AG10803 (cell line): Measurements from ENCODE around the gene MAP3K9.
A peak's percentile ranks its signal among the peaks of the same experiment; 100 is the strongest.

ENCODE experiments used
- DNase-seq: peaks from one replicate; pipeline ENCODE4 v3.0.0; 2010; ENCODE audit warnings: low read depth
- H3K4me3 ChIP-seq: 2 replicates; pipeline ENCODE4 v1.5.1; 2011; ENCODE audit warnings: mild to moderate bottlenecking, low read length, control low read depth
- CTCF ChIP-seq: conservative IDR thresholded peaks from 2 replicates; pipeline ENCODE4 v1.5.1; 2011; ENCODE audit warnings: mild to moderate bottlenecking, low read length, control low read depth, inconsistent platforms

Gene MAP3K9

GRCh38 chr14:70789361-70789760 is 20.0 kb downstream of the MAP3K9 start:
- peak; percentile 35 for DNase-seq
- TF ChIP-seq CTCF: no peak
- H3K4me3 ChIP-seq: no peak overlapping the region

DNA sequence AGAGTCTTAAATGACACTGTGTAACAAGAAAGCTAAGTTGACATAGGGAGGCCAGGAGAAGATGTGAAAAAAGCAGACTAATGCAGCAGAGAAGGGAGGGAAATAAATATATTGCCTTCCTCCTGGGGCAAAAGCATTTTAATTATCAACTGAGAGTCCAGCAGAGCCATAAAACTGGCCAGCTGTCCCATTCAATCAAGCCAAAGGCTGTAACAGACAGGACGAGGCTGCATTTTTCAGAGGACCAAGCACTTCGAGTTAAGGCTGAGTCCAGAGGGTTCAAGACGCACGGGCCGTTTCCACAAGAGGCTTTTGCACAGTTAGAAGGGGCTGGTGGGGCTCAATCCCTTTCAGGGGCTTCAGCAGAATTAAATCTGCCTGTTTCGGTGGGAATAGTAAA is 20.4 kb downstream of the MAP3K9 start:
- no peak for TF ChIP-seq CTCF
- no peak for DNase-seq
- no peak overlapping the region for H3K4me3 ChIP-seq

DNA sequence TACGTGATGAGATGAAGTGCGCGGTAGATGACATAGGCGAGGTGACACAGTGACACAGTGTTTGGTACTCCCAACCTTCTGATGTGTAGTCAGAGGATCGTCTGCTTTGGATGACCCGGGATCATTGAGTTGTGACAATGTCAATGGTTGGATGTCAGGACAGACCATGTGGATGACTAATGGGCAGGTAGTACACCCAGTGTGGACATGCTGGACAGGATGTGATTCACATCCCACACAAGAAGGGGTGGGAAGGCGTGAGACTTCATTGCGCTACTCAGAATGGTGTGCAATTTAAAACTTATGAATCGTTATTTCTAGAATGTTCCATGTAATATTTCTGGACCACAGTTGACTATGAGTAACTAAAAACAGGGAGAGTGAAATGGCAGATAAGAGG is 23.8 kb downstream of the MAP3K9 start:
- no peak for TF ChIP-seq CTCF
- no peak overlapping the region for H3K4me3 ChIP-seq
- DNase-seq: no peak

DNA sequence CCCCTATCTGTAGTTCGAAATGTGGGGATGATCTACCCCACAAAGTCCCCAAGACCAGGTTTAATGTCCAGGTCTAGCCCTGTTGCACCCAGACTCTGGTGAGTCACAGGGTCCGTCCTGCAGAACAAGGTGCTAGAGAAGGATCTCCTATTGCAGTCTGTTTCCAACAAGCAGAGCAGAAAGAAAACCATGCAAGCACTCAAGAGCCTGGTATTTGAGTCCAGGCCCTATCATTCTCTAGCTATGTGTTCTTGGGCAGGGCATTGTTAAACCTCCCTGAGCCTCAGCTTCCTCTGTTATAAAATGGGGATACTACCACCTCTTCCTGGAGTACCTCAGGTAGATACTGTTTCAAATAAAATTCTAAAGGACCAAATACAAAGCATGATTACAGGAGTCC is 24.4 kb downstream of the MAP3K9 start:
- TF ChIP-seq CTCF: no peak
- no peak overlapping the region for H3K4me3 ChIP-seq
- no peak for DNase-seq

GRCh38 chr14:70782361-70782760 is 27.0 kb downstream of the MAP3K9 start:
- peak; percentile 11 for DNase-seq
- no peak for TF ChIP-seq CTCF
- no peak overlapping the region for H3K4me3 ChIP-seq

GRCh38 chr14:70780396-70781075 is 28.8 kb downstream of the MAP3K9 start:
- no peak overlapping the region for H3K4me3 ChIP-seq
- DNase-seq: no peak
- no peak for TF ChIP-seq CTCF

- DNase-seq: no peak
- TF ChIP-seq CTCF: no peak
- H3K4me3 ChIP-seq: no peak overlapping the region
Observed at GRCh38 chr14:70779667-70780066, 29.6 kb downstream of the MAP3K9 start.
